Mucosa of stomach (tissue), 1 donor: ENCODE measurements around the gene RUVBL1.

Experiments used
- H3K27me3 ChIP-seq: one replicate; pipeline ENCODE4 v1.7.0; 2013; ENCODE audit warnings: mild to moderate bottlenecking, low read length; ENCODE audit not compliant: control insufficient read depth, insufficient read depth
- H3K36me3 ChIP-seq: one replicate; pipeline ENCODE4 v1.7.0; 2013; ENCODE audit warnings: low read length; ENCODE audit not compliant: control insufficient read depth, insufficient read depth
- H3K4me1 ChIP-seq: one replicate; pipeline ENCODE4 v1.7.0; 2013; ENCODE audit warnings: mild to moderate bottlenecking, low read length; ENCODE audit not compliant: control insufficient read depth, insufficient read depth
- H3K4me3 ChIP-seq: one replicate; pipeline ENCODE4 v1.7.0; 2013; ENCODE audit warnings: low read length
- H3K9ac ChIP-seq: one replicate; pipeline ENCODE4 v1.7.0; 2013; ENCODE audit warnings: mild to moderate bottlenecking, low read length, moderate library complexity
- H3K9me3 ChIP-seq: one replicate; pipeline ENCODE4 v1.7.0; 2013; ENCODE audit warnings: mild to moderate bottlenecking, low read length, moderate library complexity; ENCODE audit not compliant: control insufficient read depth
- donor health status: Pancreatic carcinoma.

RUVBL1 gene

GRCh38 chr3:128053614-128054013 is 70.0 kb downstream of the RUVBL1 start:
- Histone ChIP-seq H3K27me3 (no peaks in the 10 kb centered on the region), H3K9ac (peak overlapping the region; percentile 87), H3K4me3 (peak overlapping the region; percentile 78), H3K9me3 (no peaks in the 10 kb centered on the region), H3K36me3 (no peaks in the 10 kb centered on the region), H3K4me1 (peaks cover 16% of the 10 kb centered on the region)

GRCh38 chr3:128052595-128053351 is 70.8 kb downstream of the RUVBL1 start:
- Histone ChIP-seq H3K9me3 (no peaks in the 10 kb centered on the region), H3K36me3 (no peaks in the 10 kb centered on the region), H3K4me1 (peaks cover 16% of the 10 kb centered on the region), H3K9ac (peak overlapping the region; percentile 87), H3K27me3 (no peaks in the 10 kb centered on the region), H3K4me3 (peak overlapping the region; percentile 78)

- Histone ChIP-seq H3K27me3 (no peaks in the 10 kb centered on the region), H3K4me1 (peaks cover 16% of the 10 kb centered on the region)
Observed at GRCh38 chr3:128051837-128052594, 71.6 kb downstream of the RUVBL1 start, which contains the start of gene SEC61A1. Gene SEC61A1 (plus strand): TSS chr3:128052437. CDS start chr3:128052553, 116 bp downstream.

GRCh38 chr3:128051459-128051836 is 72.2 kb downstream of the RUVBL1 start:
- H3K9ac ChIP-seq: peak overlapping the region; percentile 86
- no peaks in the 10 kb centered on the region for H3K27me3 ChIP-seq
- H3K36me3 ChIP-seq: no peaks in the 10 kb centered on the region
- peak overlapping the region; percentile 28 for H3K4me3 ChIP-seq
- no peaks in the 10 kb centered on the region for H3K9me3 ChIP-seq
- peaks cover 16% of the 10 kb centered on the region for H3K4me1 ChIP-seq

More at GRCh38 chr3:128051837-128052594, 71.6 kb downstream of the RUVBL1 start, which contains the start of gene SEC61A1:
- H3K9me3 ChIP-seq: no peaks in the 10 kb centered on the region
- no peaks in the 10 kb centered on the region for H3K36me3 ChIP-seq
- peak within 1 kb of the TSS; percentile 78 for H3K4me3 ChIP-seq
- H3K9ac ChIP-seq: peak within 1 kb of the TSS; percentile 87

- H3K9ac ChIP-seq: no peak overlapping the region
- H3K27me3 ChIP-seq: no peaks in the 10 kb centered on the region
- H3K9me3 ChIP-seq: no peaks in the 10 kb centered on the region
Observed at GRCh38 chr3:128050597-128050996, 73.0 kb downstream of the RUVBL1 start.

GRCh38 chr3:128041344-128041743 is 82.3 kb downstream of the RUVBL1 start:
- Histone ChIP-seq H3K4me3 (no peak overlapping the region), H3K4me1 (no peaks in the 10 kb centered on the region), H3K9me3 (no peaks in the 10 kb centered on the region), H3K9ac (no peak overlapping the region), H3K36me3 (no peaks in the 10 kb centered on the region), H3K27me3 (no peaks in the 10 kb centered on the region)

More at GRCh38 chr3:128050597-128050996, 73.0 kb downstream of the RUVBL1 start:
- H3K36me3 ChIP-seq: no peaks in the 10 kb centered on the region
- peaks cover 16% of the 10 kb centered on the region for H3K4me1 ChIP-seq
- no peak overlapping the region for H3K4me3 ChIP-seq

GRCh38 chr3:128040660-128041059 is 83.0 kb downstream of the RUVBL1 start:
- Histone ChIP-seq H3K9ac (no peak overlapping the region), H3K4me3 (no peak overlapping the region), H3K36me3 (no peaks in the 10 kb centered on the region), H3K9me3 (no peaks in the 10 kb centered on the region), H3K27me3 (no peaks in the 10 kb centered on the region), H3K4me1 (no peaks in the 10 kb centered on the region)

GRCh38 chr3:128040041-128040440 is 83.6 kb downstream of the RUVBL1 start:
- H3K9me3 ChIP-seq: no peaks in the 10 kb centered on the region
- H3K27me3 ChIP-seq: no peaks in the 10 kb centered on the region
- H3K4me1 ChIP-seq: no peaks in the 10 kb centered on the region
- no peaks in the 10 kb centered on the region for H3K36me3 ChIP-seq
- H3K9ac ChIP-seq: no peak overlapping the region
- no peak overlapping the region for H3K4me3 ChIP-seq

- Histone ChIP-seq H3K9ac (no peak overlapping the region), H3K4me3 (no peak overlapping the region), H3K9me3 (no peaks in the 10 kb centered on the region), H3K4me1 (no peaks in the 10 kb centered on the region), H3K36me3 (no peaks in the 10 kb centered on the region), H3K27me3 (no peaks in the 10 kb centered on the region)
Observed at GRCh38 chr3:128036119-128036518, 87.5 kb downstream of the RUVBL1 start.

GRCh38 chr3:128033102-128033501 is 90.5 kb downstream of the RUVBL1 start:
- Histone ChIP-seq H3K27me3 (no peaks in the 10 kb centered on the region), H3K9me3 (no peaks in the 10 kb centered on the region), H3K4me3 (no peak overlapping the region), H3K36me3 (no peaks in the 10 kb centered on the region), H3K9ac (no peak overlapping the region), H3K4me1 (no peaks in the 10 kb centered on the region)
